Adrenal gland (tissue), 5 donors: ENCODE measurements around the gene EPHA6.

ENCODE experiments used
- CTCF ChIP-seq, 6 experiments: fragments of 450-650 bp in 4 of 6; fragments of 200-600 bp in 2 of 6; sonication (generic) in 1 of 6; IDR thresholded peaks; 1 replicate in 5 of 6; 2 replicates in 1 of 6; pipeline versions ENCODE4 v1.5.1 to v1.8.0; 2016 to 2021; ENCODE audit warnings: antibody characterized with exemption in 6 of 6, mild to moderate bottlenecking in 2 of 6, moderate library complexity in 1 of 6
- POLR2A ChIP-seq, 2 donors: fragments of 450-650 bp; IDR thresholded peaks; one replicate each; pipeline ENCODE4 v1.6.1; 2017; ENCODE audit warnings: antibody characterized with exemption in 2 of 2, mild to moderate bottlenecking in 2 of 2, moderate library complexity in 1 of 2
- donor health status: DM: no; HTN: no; CAD: no.

DNA sequence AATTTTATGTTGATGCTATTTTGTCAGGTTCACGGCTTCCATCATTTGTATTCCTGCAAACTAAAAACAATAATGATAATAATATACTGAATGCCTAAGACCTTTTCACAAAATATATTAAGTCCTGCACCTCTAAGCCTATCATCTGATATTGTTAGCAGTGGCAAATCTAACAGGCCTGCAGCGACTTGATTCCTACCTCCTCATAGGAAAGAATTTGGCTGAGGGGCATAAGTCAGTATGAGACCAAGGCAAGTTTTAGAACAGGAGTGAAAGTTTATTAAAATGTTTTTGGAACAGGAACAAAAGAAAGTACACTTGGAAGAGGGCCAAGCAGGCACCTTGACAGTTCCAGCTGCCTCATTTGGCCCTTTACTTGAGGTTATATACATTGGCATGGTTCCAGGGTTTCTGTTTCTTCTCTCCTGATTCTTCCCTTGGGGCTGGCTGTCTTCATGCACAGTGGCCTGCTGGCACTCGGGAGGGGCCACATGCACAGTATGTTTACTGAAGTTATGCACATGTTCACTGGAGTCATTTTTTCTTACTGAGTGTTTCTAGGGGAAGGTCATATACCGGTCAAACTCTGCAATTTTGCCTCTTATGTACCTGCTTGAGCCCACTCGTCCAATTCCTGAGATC is 418.1 kb downstream of the EPHA6 start:
- TF ChIP-seq CTCF (IDR thresholded peaks at IDR 0.05) (no peak), POLR2A (IDR thresholded peaks at IDR 0.05) (no peak)
